NB4 (cell line): Measurements from ENCODE around the gene RNF17.

Source experiments
- DNase-seq: peaks from one replicate; pipeline ENCODE4 v3.0.0; 2010; ENCODE audit warnings: low read depth
- H3K4me3 ChIP-seq: one replicate; pipeline ENCODE4 v1.5.1; 2011; ENCODE audit warnings: mild to moderate bottlenecking, low read depth, low read length, moderate library complexity
- MYC ChIP-seq: IDR thresholded peaks from 2 replicates; pipeline ENCODE4 v1.6.1; 2011; ENCODE audit warnings: low read depth, low read length
- POLR2A ChIP-seq: IDR thresholded peaks from 2 replicates; pipeline ENCODE4 v1.6.1; 2011; ENCODE audit warnings: mild to moderate bottlenecking; ENCODE audit not compliant: insufficient read length; ENCODE audit errors: extremely low read depth
- TF ChIP-seq, protein P1 (sequence below): IDR thresholded peaks from one replicate; pipeline ENCODE4 v1.5.1; 2012; ENCODE audit warnings: low read depth, low read length
- TF ChIP-seq, protein P2 (sequence below): IDR thresholded peaks from 2 replicates; pipeline ENCODE4 v1.6.1; 2011; ENCODE audit warnings: low read depth, low read length

Gene RNF17

DNA sequence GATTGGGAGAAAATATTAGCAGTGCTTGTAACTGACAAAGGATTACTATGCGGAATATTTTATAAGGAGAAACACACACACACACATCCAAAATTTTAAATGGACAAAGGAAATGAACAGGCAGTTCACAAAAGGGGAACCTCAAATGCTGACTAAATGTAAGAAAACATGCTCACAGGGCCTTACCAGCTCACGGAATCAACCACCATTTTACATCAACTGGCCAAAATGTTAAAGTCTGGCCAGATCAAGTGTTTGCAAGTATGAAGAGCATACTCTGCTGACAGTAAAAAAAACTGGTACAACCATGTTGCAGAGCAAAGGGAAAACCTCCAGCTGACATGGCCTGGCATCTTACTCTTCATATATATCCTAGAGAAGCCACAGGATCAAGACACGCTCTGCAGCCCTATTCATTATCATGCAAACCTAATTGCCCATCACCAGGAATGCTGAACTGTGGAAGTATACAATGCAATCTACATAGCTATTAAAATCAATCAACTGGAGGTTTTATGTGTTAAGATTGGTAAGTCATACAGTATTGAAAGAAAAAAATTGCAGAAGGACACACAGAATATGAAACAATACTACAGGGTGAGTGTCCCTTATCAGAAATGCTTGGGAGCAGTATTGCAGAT, 124.4 kb downstream of the RNF17 start:
- H3K4me3 ChIP-seq: no peak overlapping the region
- TF ChIP-seq, protein P1, sequence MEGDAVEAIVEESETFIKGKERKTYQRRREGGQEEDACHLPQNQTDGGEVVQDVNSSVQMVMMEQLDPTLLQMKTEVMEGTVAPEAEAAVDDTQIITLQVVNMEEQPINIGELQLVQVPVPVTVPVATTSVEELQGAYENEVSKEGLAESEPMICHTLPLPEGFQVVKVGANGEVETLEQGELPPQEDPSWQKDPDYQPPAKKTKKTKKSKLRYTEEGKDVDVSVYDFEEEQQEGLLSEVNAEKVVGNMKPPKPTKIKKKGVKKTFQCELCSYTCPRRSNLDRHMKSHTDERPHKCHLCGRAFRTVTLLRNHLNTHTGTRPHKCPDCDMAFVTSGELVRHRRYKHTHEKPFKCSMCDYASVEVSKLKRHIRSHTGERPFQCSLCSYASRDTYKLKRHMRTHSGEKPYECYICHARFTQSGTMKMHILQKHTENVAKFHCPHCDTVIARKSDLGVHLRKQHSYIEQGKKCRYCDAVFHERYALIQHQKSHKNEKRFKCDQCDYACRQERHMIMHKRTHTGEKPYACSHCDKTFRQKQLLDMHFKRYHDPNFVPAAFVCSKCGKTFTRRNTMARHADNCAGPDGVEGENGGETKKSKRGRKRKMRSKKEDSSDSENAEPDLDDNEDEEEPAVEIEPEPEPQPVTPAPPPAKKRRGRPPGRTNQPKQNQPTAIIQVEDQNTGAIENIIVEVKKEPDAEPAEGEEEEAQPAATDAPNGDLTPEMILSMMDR: no peak
- TF ChIP-seq MYC (no peak), POLR2A (no peak)
- TF ChIP-seq, protein P2, sequence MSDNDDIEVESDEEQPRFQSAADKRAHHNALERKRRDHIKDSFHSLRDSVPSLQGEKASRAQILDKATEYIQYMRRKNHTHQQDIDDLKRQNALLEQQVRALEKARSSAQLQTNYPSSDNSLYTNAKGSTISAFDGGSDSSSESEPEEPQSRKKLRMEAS: no peak
- DNase-seq: peak; percentile 24

DNA sequence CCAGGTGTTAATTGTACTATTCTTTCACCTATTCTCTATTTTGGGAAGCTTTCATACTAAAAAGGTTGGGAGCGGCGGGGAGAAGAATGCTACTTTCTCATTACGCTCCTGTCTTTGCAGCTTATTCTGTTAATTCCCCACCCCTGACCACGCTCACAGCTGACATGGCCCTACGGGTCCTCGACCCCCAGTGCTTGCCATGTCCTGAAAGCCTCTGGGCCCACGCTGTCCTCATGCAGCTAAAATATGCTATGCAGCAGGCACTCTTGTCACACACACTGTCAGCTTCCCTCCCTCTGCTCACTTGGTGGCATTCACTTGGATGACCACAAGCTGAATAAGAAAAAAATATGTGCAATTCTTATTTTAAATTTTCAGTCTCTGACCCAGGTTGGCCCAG, 126.3 kb downstream of the RNF17 start:
- H3K4me3 ChIP-seq: no peak overlapping the region
- TF ChIP-seq, protein P1: no peak
- TF ChIP-seq, protein P2: no peak
- TF ChIP-seq MYC: no peak
- TF ChIP-seq POLR2A: no peak
- DNase-seq: no peak

DNA sequence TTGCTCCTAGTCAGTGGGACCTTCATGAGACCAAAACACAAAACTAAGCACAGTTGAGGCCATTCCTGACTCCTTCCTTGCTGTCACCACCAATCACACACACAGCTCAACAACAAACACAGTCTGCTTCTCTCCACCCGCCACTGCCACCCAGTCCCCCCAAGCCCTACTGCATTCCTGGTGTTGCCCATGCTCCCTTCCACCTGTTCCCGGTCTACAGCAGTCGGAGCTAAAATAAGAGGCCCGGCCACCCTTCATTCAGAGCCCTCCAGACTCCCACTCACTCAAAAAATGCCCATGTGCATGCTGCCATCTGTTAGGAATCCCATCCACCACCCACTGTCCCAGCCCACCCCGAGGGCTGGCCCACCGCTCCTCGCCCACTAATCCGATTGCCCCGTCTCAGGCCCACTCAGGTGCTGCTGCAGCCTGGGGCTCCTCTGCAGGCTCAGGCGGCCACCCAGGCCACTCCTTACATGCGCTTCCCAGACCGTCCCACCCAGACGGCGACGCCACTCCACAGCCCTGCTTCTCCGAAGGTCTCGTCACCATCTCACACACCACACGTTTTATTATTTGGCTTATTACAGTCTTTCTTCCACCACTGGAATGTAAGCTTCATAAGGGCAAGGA, 127.6 kb downstream of the RNF17 start:
- DNase-seq: no peak
- TF ChIP-seq, protein P1: no peak
- TF ChIP-seq, protein P2: no peak
- TF ChIP-seq MYC: no peak
- TF ChIP-seq POLR2A: no peak
- no peak overlapping the region for H3K4me3 ChIP-seq

DNA sequence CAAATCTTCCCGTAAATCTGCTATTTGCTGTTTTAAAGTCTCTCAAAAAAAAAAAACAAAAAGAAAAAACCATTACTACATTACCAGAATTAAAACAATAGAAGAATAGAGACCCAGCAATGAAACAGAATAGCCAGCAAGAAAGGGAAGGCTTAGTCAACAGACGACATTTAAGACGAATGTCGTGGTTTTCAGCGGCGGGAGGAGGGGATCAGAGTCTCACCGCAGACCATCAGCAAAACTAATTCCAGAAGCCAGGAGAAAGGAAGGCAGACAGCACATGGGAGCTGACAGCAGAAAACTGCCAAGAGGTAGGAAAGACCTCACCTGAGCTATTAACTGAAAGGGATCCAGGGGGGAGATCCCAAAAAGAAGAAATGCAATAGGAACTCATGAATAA, 128.9 kb downstream of the RNF17 start:
- DNase-seq: no peak
- TF ChIP-seq, protein P2: no peak
- TF ChIP-seq MYC: no peak
- no peak for TF ChIP-seq POLR2A
- TF ChIP-seq, protein P1: no peak

DNA sequence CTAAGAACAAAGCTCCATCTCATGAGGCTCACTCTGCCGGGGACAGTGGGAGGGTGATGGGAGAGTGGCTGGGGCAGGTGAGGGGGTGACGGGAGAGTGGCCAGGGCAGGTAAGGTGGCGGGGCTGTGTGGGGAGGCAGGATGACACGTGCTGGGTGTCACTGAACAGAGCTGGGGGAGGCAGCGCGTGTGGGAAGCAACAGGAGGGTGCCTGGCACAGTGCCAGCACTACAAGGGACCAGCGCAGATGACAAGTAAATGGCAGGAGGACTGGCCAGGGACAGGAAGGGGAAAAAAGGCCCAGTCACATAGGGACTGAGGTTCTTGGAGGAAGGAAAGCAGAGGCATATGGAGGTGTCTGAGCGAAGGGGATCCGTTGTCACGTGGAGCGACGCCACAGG, 129.9 kb downstream of the RNF17 start:
- TF ChIP-seq, protein P1: no peak
- TF ChIP-seq MYC (no peak), POLR2A (no peak)
- TF ChIP-seq, protein P2: no peak
- H3K4me3 ChIP-seq: no peak overlapping the region
- DNase-seq: no peak

More for the DNA sequence above, 128.9 kb downstream of the RNF17 start:
- H3K4me3 ChIP-seq: no peak overlapping the region
